NCI-H2107 treated with DMSO at 0.1 percent for 48 hours (cell line): ENCODE data around the gene ACRV1.
"Not testable (repeated sequence)": the region's sequence is repeated elsewhere in the genome, so short reads cannot be mapped to it uniquely, and the experiment has no call there.

ENCODE experiments used
- DNase-seq: peaks from one replicate; lab custom pipeline; 2025; ENCODE audit not compliant: unreplicated experiment; lab: John Stamatoyannopoulos, UW

The ACRV1 gene, protein sequence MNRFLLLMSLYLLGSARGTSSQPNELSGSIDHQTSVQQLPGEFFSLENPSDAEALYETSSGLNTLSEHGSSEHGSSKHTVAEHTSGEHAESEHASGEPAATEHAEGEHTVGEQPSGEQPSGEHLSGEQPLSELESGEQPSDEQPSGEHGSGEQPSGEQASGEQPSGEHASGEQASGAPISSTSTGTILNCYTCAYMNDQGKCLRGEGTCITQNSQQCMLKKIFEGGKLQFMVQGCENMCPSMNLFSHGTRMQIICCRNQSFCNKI

GRCh38 chr11:125680747-125681146, at the start of gene ACRV1:
TSS of gene ACRV1 (minus strand) at chr11:125680847. CDS start at chr11:125680780, 67 bp downstream.
- no peak for DNase-seq

DNA sequence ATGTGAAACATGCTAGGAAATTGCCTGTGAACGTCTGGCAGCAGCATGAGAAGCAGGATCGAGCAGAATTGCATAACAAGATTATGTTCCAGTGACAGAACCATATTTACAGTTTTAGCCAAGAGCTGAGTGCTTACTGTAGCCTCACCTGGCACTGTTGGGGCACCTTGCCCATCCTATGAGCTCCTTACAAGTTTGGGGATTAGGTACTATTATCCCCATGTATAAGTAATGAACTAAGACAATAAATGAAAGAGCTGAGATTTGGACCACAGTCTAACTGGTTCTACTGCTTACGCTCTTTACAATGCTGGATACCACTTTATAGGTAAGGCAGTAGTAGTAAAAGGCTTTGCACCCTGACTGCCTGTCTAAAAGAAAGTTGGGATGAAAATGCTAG, 48.3 kb upstream of the ACRV1 start:
- DNase-seq = no peak

DNA sequence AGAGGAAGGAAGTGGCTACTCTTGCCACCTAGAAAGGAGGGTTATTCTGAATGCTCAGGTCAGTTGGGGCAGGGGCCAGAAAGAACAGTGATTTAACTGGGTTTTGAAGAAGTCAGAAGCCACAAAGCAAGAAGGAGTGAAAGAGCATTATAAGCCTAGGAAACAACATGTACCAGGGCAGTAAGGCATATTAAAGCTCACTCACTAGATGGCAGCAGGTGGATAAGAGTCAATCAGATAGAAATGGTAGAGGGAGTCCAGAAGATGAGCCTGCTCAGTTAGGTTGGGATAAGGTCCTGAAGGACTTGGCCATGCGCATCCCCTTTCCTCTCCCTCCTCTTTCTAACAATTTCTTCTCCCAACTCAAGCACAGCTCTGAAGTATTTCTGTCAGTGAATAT, 43.5 kb upstream of the ACRV1 start:
- no peak for DNase-seq

DNA sequence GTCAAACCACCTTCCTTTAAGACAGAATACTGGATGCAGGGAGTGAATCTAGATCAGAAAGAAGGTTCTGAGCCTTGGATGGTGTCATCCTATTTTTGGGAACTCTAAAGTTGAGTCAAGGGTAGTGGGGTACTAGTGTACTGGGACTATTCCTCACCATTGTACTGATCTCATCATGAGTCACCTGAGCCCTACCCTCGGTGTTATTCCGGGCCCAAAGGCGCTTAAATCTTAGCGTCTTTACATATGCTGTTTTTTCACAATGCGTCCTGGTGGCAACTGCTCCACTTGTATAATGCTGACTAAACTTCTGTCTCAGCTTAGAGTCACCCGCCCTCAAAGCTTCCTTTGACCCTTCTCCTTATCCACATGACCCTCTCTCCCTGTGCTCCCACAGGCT, 40.1 kb upstream of the ACRV1 start:
- no peak for DNase-seq

- not testable (repeated sequence) for DNase-seq
Measured at GRCh38 chr11:125704686-125705085, 24.0 kb upstream of the ACRV1 start.

GRCh38 chr11:125701858-125702621, 21.4 kb upstream of the ACRV1 start:
- no peak for DNase-seq

- DNase-seq = no peak
Measured at GRCh38 chr11:125701018-125701610, 20.5 kb upstream of the ACRV1 start.

DNA sequence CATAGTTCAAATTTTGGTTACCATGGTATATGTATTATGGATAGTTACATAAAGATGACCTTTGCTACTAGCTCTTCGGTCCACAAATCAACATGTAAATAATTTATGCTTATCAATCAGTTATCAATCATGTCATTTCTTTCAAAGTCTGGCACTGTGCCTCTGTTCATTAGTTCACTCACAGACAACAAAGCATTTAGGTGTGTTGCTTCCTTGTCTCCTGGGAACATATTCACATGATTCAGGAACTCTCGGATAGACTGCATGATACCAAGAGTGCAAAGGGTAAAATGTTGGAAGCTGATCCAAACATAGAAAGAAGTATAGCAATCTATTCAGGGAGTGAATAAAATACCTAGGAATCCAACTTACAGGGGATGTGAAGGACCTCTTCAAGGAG, 14.3 kb upstream of the ACRV1 start:
- DNase-seq = no peak

DNA sequence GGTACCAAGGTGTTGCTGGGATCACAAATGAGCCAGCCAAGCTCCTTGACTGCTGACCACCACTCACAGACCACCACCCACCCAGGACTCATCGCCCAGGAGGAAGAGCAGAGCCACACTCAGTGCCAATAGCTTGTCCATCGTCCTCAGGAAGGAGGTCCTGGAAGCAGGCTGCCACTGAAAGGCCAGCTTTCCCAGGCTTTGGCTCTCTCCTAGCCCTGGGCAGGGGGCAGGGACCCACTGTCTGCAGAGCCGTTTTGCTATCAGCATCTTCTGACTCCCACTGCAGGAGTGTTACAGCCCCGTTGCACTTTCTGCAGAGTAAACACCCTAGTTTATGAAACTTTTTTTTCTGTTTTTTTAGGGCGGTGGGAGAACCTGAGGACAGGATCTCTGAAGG, 12.2 kb upstream of the ACRV1 start:
- DNase-seq = no peak

DNA sequence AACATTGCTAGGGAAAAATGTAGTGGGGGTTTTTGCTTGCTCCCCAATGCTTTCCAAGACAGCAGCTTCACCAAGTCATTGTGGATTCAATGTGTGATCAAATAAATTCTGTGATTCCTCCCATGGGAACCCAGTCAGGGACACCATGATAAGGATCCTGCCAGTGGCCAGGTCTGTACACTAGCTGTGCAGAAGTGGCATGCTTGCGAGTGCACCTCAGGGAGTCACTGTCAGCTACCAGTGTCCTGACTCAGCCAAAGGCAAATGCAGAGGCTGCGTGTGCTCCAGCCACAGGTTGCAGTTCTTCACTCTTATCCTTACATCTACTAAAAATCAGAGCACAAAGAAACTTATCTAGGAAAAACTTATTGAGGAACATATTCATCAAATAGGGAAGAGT, 9.4 kb upstream of the ACRV1 start:
- DNase-seq = no peak

- no peak for DNase-seq
Measured at GRCh38 chr11:125689274-125689859, 8.7 kb upstream of the ACRV1 start.

GRCh38 chr11:125688632-125689031, 8.0 kb upstream of the ACRV1 start:
- DNase-seq = no peak

DNA sequence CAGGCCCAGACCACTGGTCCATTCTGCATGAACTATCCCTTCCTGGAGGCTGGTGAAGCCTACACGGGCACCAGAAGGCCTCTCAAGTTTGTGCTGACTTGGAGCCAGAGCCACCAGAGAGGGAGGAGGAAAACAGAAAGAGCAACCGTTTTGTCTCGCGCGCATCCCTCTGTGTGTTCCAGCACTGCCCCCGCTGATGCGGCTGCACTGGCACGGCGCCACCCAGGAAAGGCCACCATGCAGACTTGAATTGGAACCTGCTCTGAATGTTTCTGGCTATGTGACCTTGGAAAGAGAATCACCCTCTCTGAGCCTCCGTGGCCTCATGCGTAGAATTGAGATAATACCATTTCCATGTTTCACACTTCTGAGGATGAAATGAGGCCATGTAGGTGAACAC, 7.4 kb upstream of the ACRV1 start:
- no peak for DNase-seq

DNA sequence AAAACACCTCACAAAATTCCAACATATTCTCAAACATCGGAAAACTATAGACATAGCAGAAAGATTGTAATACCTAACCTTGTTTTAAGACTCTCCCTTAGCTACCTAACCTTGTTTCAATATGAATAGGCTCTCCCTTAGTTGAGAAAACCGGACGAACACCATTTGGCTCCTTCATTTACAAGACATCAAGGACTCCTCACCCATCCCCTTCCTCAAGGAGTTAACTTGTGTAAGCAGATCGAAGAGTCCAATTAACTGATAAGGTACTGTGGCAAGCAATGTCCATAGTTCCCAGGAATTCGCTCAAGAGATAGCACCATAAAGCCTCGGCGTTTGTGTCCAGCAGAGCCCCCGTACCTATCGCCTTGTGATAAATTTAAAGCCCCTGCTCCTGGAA, 4.6 kb upstream of the ACRV1 start:
- DNase-seq = no peak

DNA sequence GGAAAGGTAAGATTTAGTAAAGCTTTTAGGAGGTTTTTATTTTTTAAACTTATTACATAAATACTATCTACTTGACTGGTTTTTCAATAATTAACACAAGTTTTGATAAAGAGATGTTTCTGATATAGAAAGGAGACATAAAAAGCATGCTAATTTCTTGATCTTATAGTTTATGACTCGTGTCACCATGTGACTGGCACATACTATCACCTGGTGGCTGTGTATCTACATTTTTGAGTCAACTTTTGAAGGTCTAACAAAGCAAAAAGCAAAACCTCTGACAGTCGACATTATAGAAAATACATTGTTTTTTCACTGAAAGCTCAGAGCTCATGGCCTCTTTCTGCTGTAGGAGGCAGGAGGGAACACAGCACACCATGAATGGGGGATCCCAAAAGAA, 810 bp downstream of the ACRV1 start:
- DNase-seq = no peak

DNA sequence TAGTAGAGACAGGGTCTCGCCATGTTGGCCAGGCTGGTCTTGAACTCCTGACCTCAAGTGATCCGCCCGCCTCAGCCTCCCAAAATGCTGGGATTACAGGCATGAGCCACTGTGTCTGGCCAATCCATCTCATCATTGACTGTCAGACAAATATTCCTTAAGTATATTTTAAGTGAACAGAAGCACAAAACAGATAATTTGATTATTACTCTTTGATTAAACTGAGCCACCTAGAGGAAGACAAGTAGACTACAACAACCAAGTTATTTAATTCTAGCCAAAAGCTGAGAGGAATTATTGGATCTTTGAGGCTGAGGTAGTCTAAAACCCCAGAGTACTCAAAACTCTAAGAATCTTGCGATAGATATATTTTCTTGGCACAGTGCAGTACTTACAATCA, 1.2 kb downstream of the ACRV1 start:
- no peak for DNase-seq

DNA sequence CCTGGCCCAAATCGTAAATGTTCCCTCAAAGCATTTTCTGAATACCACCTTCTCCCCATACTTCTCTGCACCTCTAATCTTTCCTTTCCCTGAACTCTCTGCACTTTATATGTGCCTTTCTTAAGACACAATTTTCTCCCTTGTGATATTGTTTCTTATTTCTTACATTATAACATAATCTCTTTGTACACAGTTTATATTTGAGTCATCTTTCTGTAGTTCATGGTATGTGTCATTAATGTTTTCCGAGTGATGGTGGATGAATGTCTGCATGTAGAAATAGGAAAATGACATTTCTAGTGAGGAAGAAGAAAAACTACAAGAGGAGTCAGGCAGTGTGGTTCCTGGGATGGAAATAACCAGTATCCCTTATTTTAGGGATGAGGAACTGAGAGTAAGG, 5.5 kb downstream of the ACRV1 start:
- DNase-seq = no peak

- DNase-seq = no peak
Measured at GRCh38 chr11:125674210-125674609, 6.4 kb downstream of the ACRV1 start.

GRCh38 chr11:125671561-125671960, 9.1 kb downstream of the ACRV1 start:
- no peak for DNase-seq

DNA sequence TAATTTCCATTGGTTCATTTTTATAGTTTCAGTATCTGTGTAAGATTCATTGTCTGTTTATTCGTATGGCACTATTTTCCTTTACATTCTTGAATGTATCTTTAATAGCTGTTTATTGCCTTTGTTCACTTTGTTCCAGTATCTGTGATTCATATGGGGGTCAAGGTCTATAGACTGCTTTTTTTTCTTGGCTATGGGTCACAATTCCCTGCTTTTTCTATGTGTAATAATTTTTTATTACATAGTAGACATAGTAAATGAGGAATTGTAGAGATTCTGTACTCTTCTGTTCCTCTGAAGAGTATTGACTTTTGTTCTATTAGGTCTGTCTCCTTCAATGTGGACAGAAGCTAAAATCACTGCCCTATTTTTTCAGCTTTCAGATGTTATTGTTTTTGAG, 10.5 kb downstream of the ACRV1 start:
- DNase-seq = no peak

DNA sequence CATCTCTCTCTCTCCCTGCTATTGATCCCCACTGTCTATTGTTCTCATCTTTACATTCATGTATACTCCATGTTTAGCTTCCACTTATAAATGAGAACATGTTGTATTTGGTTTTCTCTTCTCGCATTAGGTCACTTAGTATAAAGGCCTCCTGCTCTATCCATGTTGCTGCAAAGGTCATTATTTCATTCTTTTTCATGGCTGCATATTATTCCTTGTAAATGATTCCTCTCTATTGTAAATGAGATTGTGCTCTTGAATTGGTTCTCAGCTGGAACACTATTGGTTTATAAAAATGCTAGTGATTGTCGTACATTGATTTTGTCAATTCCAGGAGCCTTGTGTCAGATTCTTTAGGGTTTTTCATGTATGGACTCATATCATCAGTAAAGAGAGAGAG, 13.5 kb downstream of the ACRV1 start:
- no peak for DNase-seq

- no peak for DNase-seq
Measured at GRCh38 chr11:125663910-125664309, 16.7 kb downstream of the ACRV1 start.
